Fibroblast of lung (primary cell): ENCODE data around the gene MYEOV. TPM values are rescaled to one million over a fixed set of nuclear protein-coding genes. Genes with fewer than 3 reads are reported as not detected.

Source experiments
- DNase-seq, 2 donors: peaks; one replicate each; pipeline versions ENCODE4 v3.0.0 to v3.0.0-alpha.2; 2010; ENCODE audit warnings: low read depth in 2 of 2
- H2AFZ ChIP-seq: 2 replicates; pipeline ENCODE4 v1.5.1; 2012; ENCODE audit warnings: low read length, control low read depth, inconsistent platforms
- H3K27ac ChIP-seq: 2 replicates; pipeline ENCODE4 v1.5.1; 2011; ENCODE audit warnings: low read length, control low read depth; ENCODE audit not compliant: insufficient read depth
- H3K27me3 ChIP-seq: 2 replicates; pipeline ENCODE4 v1.5.1; 2011; ENCODE audit warnings: mild to moderate bottlenecking, low read length; ENCODE audit not compliant: control insufficient read depth, insufficient read depth
- H3K36me3 ChIP-seq: 2 replicates; pipeline ENCODE4 v1.5.1; 2011; ENCODE audit warnings: low read length; ENCODE audit not compliant: control insufficient read depth, insufficient read depth
- H3K4me1 ChIP-seq: 2 replicates; pipeline ENCODE4 v1.5.1; 2011; ENCODE audit warnings: low read length; ENCODE audit not compliant: control insufficient read depth, insufficient read depth; ENCODE audit errors: extremely low read depth
- H3K4me2 ChIP-seq: 2 replicates; pipeline ENCODE4 v1.5.1; 2011; ENCODE audit warnings: low read length, control low read depth; ENCODE audit not compliant: insufficient read depth; ENCODE audit errors: extremely low read depth
- H3K4me3 ChIP-seq, 4 experiments: fragments of 200-600 bp in 1 of 4; sonication (generic) in 1 of 4; replicated peaks in 1 of 4; 2 replicates each; pipeline ENCODE4 v1.5.1; 2011 to 2016; ENCODE audit warnings: low read length in 4 of 4, low read depth in 3 of 4, mild to moderate bottlenecking in 3 of 4, control low read depth in 2 of 4, inconsistent platforms in 1 of 4, mixed read lengths in 1 of 4; ENCODE audit not compliant: insufficient read depth in 1 of 4; ENCODE audit errors: control extremely low read depth in 1 of 4
- H3K79me2 ChIP-seq: 2 replicates; pipeline ENCODE4 v1.5.1; 2012; ENCODE audit warnings: mild to moderate bottlenecking, low read length, inconsistent platforms; ENCODE audit not compliant: control insufficient read depth, insufficient read depth
- H3K9ac ChIP-seq: 2 replicates; pipeline ENCODE4 v1.5.1; 2011; ENCODE audit warnings: mild to moderate bottlenecking, low read length, control low read depth; ENCODE audit not compliant: insufficient read depth
- H3K9me3 ChIP-seq: 2 replicates; pipeline ENCODE4 v1.5.1; 2012; ENCODE audit warnings: low read depth, low read length; ENCODE audit not compliant: control insufficient read depth, insufficient read depth
- H4K20me1 ChIP-seq: 2 replicates; pipeline ENCODE4 v1.5.1; 2011; ENCODE audit warnings: low read length; ENCODE audit not compliant: control insufficient read depth, insufficient read depth; ENCODE audit errors: extremely low read depth
- EZH2 ChIP-seq: IDR thresholded peaks from 2 replicates; pipeline ENCODE4 v1.5.1; 2012; ENCODE audit warnings: low read length, control low read depth, mild to moderate bottlenecking; ENCODE audit errors: missing control alignments
- polyA plus RNA-seq, 2 donors: library from polyadenylated mRNA; depleted of rRNA in 1 of 2; stranded (reverse) in 1 of 2; unstranded in 1 of 2; fragments of >200 nt; gene quantifications; 2 replicates each; pipeline ENCODE4 v1.2.1, GENCODE V29; 2011 to 2012; ENCODE audit warnings: missing spikeins in 1 of 2
- total RNA-seq: library from RNA; depleted of rRNA; stranded (reverse); fragments of >200 nt; gene quantifications from 2 replicates; pipeline ENCODE4 v1.2.1, GENCODE V29; 2014
- TF ChIP-seq, protein P1 (sequence below), 2 donors: IDR thresholded peaks in 1 of 2; conservative IDR thresholded peaks in 1 of 2; 1 replicate in 1 of 2; 2 replicates in 1 of 2; pipeline ENCODE4 v1.5.1; 2011 to 2012; ENCODE audit warnings: low read length in 2 of 2, control low read depth in 1 of 2, inconsistent platforms in 1 of 2, low read depth in 1 of 2, mild to moderate bottlenecking in 1 of 2

The MYEOV gene
- total and polyA plus RNA-seq, 2 donors (not counting 1 experiment from before 2014, with no cell fraction given) = 1.2 to 7.3 TPM

DNA sequence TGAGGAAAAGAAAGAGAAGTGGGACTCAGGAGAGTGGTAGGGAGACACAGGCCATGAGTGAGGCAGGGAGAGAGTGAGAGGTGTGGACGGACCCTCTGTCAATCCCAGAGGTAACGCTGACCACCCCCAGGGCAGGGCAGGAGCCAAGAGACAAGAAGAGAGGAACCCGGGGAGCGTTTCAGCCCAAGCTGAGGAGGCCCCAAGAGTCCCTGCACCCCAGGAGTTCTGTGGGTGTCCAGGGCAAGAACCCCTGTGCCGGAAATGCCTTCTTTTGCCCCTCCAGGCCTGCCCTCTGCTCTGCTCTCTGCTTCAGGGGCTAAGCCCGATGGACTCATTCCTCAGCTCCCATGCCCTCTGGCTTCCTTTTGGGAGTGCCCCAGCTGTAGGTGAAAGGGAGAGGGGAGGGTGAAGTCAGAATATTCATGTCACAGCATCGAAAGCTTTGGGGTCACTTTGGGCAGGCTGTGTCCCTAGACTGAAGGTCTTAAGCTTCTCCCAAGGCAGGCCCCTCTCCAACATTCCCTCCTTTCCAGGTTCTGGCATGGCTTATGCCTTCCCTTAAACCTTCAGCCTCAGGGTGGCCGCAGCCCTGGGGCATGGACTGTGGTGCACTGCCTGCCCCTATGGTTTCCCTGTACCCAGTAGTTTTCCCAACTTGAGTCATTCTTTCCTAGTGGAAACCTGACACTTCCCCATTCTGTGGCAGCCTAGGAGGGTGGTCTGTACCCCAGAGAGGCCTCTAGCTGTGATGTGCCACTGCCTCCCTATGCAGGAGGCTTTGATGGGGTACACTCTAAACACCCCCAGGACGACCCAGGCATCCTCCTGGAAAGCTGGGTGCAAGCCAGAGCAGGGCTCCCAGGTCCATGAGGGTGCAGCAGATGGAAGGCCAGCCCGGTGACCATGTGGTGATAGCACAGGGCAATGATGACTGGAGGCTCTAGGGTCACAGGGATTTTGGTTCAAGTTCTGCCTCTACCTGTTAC is 27.1 kb downstream of the MYEOV start:
- H3K79me2 ChIP-seq = peaks cover 38% of the 10 kb centered on the region
- H3K4me1 ChIP-seq = peaks cover 27% of the 10 kb centered on the region
- H3K27ac ChIP-seq = peak overlapping the region; percentile 99
- H3K4me3 ChIP-seq = no peak overlapping the region
- peak overlapping the region; percentile 48 for H3K9ac ChIP-seq
- H3K27me3 ChIP-seq = no peaks in the 10 kb centered on the region
- peaks cover 3% of the 10 kb centered on the region for H3K36me3 ChIP-seq
- H3K4me2 ChIP-seq = peak overlapping the region; percentile 65
- DNase-seq = peak in 1 of 2 donors; percentile 48
- no peaks in the 10 kb centered on the region for H4K20me1 ChIP-seq
- no peaks in the 10 kb centered on the region for H3K9me3 ChIP-seq
- no peak for TF ChIP-seq EZH2
- TF ChIP-seq, protein P1, sequence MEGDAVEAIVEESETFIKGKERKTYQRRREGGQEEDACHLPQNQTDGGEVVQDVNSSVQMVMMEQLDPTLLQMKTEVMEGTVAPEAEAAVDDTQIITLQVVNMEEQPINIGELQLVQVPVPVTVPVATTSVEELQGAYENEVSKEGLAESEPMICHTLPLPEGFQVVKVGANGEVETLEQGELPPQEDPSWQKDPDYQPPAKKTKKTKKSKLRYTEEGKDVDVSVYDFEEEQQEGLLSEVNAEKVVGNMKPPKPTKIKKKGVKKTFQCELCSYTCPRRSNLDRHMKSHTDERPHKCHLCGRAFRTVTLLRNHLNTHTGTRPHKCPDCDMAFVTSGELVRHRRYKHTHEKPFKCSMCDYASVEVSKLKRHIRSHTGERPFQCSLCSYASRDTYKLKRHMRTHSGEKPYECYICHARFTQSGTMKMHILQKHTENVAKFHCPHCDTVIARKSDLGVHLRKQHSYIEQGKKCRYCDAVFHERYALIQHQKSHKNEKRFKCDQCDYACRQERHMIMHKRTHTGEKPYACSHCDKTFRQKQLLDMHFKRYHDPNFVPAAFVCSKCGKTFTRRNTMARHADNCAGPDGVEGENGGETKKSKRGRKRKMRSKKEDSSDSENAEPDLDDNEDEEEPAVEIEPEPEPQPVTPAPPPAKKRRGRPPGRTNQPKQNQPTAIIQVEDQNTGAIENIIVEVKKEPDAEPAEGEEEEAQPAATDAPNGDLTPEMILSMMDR (conservative IDR thresholded peaks at IDR 0.05 in 1 of 2, IDR thresholded peaks at IDR 0.05 in 1 of 2; ENCODE audit: low read depth in 1 of 2, low read length in 2 of 2) = no peak
- H2AFZ ChIP-seq = no peak overlapping the region

DNA sequence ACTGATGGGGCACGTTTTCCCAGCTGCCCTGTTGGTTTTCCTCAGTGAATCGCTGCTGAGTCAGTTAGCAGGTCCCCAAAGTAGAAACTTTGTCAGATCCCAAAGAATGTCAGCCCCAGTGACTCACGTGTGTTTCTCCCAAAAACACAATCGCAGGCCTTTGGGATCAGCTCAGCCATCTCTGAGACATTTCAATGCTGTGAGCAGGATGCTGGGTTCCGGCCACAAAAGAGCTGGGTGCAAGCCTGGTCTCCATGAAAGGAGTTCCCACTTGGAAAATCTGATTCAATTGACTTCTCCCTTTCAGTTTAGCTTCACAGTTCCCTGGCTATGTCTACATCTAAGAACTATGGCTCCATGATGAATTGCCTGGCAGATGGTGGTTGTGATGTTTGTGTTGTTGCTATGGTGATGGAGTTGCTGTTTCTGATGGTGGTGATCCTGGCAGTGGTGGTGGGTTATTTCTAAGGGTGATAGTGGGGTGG is 28.0 kb downstream of the MYEOV start:
- H3K36me3 ChIP-seq = peaks cover 3% of the 10 kb centered on the region
- peak overlapping the region; percentile 52 for H3K9ac ChIP-seq
- H3K4me3 ChIP-seq = no peak overlapping the region
- H3K27me3 ChIP-seq = no peaks in the 10 kb centered on the region
- H3K4me2 ChIP-seq = peak overlapping the region; percentile 61
- H3K4me1 ChIP-seq = peaks cover 27% of the 10 kb centered on the region
- DNase-seq = peak; percentile 67 to 98
- no peak overlapping the region for H2AFZ ChIP-seq
- no peaks in the 10 kb centered on the region for H3K9me3 ChIP-seq
- peaks cover 38% of the 10 kb centered on the region for H3K79me2 ChIP-seq
- TF ChIP-seq, protein P1 (conservative IDR thresholded peaks at IDR 0.05 in 1 of 2, IDR thresholded peaks at IDR 0.05 in 1 of 2; ENCODE audit: low read depth in 1 of 2, low read length in 2 of 2) = no peak
- TF ChIP-seq EZH2 = no peak
- H3K27ac ChIP-seq = peak overlapping the region; percentile 99
- H4K20me1 ChIP-seq = no peaks in the 10 kb centered on the region

DNA sequence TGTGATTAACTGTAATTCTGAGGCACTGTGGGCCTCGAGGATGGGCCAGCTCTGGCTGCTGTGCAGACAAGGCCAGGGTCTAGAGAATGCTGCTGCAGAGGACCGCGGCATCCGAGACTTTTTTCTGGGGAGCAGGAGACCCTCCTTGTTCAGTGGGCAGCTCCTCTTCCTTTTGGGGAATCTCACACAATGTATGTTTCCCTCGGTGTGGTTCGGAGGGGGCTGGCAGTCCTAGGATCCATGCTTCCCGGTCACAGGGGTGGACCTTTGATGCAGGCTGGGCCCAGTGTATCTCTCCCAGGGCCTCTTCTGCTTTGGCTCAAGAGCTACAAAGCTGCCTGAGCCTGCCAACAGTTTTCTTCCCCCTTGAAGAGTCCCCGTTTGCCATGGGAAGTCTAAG is 31.5 kb downstream of the MYEOV start:
- Histone ChIP-seq H3K36me3 (no peaks in the 10 kb centered on the region), H3K27me3 (no peaks in the 10 kb centered on the region), H3K4me1 (peaks cover 18% of the 10 kb centered on the region), H2AFZ (no peak overlapping the region), H3K79me2 (peaks cover 31% of the 10 kb centered on the region), H3K27ac (no peak overlapping the region), H4K20me1 (no peaks in the 10 kb centered on the region), H3K9ac (no peak overlapping the region), H3K4me2 (no peak overlapping the region), H3K4me3 (no peak overlapping the region), H3K9me3 (no peaks in the 10 kb centered on the region)
- no peak for DNase-seq
- TF ChIP-seq EZH2 = no peak
- TF ChIP-seq, protein P1 (conservative IDR thresholded peaks at IDR 0.05 in 1 of 2, IDR thresholded peaks at IDR 0.05 in 1 of 2; ENCODE audit: low read depth in 1 of 2, low read length in 2 of 2) = no peak
